NCI-H146 (cell line): ENCODE results near the gene ANXA11.
A peak's percentile ranks its signal among the peaks of the same experiment; 100 is the strongest.
"Not testable (repeated sequence)": the region's sequence is repeated elsewhere in the genome, so short reads cannot be mapped to it uniquely, and the experiment has no call there.

Source experiments
- DNase-seq: peaks from one replicate; lab custom pipeline; 2025; lab: John Stamatoyannopoulos, UW

The ANXA11 gene

DNA sequence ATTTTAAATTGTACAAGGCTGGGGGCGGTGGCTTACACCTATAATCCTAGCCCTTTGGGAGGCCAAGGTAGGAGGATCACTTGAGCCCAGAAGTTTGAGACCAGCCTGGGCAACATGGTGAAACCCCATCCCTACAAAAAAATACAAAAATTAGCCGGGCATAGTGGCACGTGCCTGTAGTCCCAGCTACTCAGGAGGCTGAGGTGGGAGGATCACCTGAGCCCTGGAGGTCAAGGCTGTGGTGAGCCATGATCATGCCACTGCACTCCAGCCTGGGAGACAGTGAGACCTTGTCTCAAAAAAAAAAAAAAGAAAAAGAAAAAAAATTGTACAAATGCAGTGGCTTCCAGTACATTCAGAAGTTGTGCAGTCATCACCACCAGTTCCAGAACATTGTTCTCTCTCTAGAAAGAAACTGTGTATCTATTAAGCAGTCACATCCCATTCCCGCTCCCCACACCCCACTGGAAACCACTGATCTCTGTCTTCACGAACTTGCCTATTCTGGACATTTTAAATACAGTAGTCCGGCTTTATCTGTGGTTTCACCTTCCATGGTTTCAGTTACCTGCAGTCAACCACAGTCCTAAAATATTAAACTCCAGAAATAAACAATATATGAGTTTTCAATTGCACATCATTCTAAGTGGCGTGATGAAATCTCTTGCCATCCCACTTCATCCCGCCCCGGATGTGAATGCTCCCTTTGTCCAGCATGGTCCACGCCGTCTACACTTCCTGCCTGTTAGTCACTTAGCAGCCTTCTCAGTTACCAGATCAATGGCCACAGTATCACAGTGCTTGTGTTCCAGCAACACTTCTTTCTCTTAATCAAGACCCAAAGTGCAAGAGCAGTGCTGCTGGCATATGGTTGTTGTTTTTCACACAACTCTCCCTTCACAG lies 59.7 kb downstream of the ANXA11 start:
- not testable (repeated sequence) for DNase-seq

DNA sequence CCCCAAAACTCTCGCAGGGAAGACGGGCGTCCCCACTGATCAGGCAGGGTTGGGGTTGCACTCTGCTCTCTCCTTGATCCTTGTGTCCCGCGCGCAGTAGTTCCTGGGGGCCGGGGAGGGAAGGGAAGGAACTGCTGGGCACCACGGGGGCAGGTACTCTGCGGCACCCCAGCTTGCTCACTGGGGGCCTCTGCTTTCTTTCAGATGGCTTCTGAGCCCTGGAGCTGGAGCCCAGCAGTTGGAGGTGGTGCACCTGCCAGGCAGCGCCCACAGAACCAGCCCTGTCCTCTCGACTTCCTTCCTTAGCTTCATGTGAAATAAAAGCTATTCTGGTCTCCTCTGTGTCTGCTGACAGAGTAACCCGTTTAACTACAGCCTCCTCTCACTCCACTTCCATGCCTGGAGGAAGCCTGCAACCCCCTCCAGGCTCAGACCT lies 60.6 kb downstream of the ANXA11 start:
- DNase-seq = peak; percentile 28

DNA sequence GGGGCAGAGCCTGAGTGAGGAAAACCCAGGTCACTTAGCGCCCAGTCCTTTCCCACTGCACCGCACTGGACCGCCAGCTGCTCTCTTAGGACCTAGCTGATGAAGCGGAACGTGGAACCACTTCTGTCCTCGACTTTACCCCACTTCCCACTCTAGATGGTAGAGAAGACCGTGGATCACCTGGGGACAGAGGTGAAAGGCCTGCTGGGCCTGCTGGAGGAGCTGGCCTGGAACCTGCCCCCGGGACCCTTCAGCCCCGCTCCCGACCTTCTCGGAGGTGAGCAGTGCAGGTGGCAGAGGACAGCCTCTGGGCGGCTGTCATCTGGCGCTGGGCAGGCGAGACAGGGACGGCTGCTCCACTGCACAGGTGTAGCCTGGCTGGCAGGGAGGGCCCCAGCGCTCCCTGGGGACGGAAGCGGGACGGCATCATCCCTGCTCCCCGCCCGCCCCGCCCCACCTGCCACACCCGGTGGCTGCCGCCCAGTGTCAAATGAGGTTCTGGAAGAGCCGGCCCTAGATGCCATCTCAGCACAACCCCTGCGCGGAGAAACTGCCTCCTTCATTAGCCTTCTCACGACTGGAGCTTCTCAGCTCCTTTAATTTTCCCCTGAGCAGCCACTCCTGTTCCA lies 61.2 kb downstream of the ANXA11 start:
- DNase-seq = peak; percentile 77

DNA sequence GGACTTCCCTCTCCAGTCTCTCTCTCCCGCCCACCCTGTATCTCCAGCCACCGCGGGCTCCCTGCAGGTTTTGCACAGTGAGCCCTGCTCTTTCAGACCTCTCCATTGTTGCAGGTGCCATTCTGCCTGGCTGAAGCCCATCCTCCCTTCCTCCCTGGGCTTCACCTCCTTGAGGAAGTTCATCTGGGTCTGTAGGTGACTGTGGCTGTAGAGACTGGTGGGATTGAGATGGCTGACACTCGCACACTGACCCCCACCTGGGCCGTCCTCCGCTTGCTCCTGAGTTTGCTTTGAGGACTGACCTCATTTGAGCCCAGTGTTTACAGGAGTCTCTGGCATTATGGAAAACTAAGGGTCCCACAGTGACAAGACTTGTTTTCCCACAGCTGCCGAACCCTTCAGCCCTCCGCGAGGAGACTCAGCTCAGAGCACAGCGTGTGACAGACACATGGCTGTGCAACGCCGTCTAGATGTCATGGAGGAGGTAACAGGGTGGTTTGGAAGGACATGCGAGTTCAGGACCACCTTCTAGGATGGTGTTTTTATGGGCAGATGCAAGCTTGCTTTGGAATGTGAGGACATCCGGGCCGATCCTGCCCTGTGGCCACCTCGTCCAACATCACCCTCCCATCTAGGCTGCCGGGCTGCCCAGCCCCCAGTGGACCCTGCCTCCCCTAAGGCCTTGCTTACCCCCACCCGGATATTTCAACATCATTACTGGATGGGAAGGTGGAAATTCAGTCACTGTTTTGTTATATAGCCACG lies 63.5 kb downstream of the ANXA11 start:
- DNase-seq = peak; percentile 43

DNA sequence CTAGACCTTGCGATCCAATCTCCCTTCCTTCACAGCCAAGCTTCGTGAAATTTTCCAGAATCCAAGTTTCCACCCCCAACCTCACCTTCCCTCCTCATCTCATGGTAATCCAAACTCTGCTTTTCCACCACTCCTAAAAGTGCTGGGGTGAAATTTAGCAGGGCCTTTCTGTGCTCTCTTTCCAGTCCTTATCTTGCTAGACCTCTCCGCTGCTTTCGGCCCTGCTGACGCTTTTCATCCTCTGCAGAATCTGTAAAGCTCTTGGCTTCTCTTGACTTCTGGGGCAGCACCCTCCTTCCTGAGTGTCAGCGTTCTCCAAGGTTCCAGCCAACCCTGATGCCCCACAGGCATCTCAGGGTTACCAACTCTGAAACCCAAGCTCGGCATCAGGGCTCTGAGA lies 65.1 kb downstream of the ANXA11 start:
- no peak for DNase-seq

DNA sequence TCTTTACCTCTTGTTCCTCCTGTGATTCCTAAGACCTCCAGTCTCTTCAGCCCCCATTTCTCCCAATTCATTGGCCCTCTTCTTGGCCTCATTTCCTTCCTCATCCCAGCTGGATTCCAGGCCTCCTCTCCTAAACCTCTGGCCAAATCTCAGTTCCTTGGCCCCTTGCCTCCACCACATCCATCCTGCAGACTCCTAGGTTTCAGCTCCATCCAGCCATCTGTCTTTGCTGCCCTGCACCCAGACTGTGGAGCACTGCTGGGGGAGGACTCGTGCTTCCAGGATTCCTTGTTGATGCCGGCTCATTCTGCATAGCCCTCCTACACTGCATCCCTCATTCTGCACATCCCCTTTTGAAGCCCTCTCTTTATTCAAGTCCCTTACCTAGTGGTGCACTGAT lies 66.1 kb downstream of the ANXA11 start:
- DNase-seq = no peak

DNA sequence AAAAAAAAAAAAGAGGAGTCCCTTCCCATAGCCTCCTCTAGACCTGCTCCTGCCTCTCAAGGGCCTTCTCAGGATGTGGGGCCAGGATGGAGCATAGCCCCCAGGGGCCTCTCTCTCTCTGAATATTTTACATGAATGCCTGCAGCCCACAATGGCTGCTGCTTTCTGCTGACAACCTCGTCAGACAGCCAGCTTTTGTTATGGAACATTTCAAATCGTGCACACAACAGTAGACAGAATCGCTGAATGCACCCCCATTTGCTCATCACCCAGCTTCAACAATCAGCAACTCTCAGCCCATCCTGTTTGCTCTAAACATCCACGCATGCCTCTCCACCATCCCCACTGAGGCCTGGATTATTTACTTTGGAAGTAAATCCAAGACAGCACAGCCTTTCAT lies 67.4 kb downstream of the ANXA11 start:
- no peak for DNase-seq

DNA sequence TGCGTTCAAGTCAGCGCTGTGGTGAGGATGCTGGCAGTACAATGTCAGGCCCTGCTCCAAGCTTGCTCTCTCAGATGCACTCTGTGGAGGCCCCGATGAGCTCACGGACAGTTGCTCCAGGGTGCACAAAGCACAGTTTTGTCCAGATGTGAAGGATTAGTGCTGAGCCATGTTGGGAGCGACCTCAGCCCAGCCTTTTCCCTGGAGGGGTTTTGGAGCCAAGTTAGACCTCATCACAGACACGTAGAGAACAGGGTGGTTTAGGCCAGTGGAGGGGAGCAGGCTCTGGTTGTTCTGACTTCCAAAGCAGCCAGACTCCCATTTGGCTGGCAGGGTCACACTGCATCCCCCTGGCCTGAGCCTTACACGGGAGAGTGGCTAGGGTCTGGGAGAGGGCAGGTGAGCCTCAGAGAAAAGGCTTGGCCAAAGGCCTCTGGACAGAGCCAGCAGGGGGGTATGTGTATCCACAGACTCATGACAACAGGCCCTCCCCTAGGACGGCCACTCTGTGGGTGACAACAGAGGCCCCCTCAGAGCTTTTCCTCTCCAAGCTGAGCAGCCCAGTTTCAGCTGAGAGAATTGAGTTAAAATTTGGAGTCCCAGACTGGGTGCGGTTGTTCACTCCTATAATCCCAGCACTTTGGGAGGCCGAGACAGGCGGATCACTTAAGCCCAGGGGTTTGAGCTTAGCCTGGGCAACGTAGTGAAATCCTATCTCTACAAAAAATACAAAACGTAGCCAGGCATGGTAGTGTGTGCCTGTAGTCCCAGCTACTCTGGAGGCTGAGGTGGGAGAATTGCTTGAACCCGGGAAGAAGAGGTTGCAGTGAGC lies 68.1 kb downstream of the ANXA11 start:
- no peak for DNase-seq

DNA sequence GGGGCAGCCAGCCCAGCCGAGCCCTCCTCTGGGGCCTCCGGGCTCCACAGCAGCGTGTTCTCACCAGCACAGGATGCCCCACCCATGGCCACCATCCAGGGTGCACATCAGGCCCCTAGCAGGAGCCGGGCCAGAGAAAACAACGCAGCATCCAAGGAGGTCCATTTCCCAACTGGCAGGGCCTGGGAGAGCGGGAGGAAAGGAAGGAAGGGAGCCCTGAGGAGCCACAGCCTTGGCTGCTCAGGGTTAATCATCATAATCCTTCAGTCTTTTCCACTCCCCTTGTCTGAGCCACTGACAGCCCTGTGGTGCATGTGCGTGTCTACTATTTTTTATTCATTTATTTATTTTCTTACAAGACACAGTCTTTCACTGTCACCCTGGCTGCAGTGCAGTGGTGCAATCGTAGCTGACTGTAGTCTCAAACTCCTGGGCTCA lies 69.2 kb downstream of the ANXA11 start:
- DNase-seq = no peak

DNA sequence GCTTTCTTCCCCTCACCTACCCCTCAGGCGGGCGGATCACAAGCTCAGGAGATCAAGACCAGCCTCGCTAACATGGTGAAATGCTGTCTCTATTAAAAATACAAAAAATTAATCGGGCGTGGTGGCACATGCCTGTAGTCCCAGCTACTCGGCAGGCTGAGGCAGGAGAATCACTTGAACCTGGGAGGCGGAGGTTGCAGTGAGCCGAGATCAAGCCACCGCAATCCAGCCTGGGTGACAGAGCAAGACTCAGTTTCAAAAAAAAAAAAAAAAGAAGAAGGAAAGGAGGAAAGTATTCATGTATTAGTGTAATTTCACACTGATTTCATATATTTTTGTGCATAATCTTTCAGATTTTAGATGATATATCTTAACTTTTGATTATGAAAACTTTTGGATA lies 71.7 kb downstream of the ANXA11 start:
- DNase-seq = not testable (repeated sequence)

DNA sequence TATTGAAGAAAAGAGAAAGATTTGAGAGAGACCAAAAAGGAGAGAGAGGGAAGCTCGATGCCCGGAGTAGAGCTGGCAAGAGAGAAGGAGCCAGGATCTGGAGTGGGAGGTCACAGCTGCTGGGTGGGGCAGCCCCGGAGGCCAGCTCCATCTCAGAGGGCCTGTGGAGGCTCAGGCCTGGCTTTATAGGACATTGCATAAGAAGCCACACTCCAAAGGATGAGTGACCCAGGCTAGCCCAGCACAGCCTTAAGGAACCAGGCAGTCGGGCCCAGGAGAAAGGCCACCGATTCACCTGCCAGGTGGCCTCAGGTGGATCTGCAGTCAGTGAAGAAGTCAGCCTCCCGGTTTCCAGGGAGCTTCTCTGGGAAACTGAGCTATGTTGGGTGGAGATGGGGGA lies 72.1 kb downstream of the ANXA11 start:
- no peak for DNase-seq

DNA sequence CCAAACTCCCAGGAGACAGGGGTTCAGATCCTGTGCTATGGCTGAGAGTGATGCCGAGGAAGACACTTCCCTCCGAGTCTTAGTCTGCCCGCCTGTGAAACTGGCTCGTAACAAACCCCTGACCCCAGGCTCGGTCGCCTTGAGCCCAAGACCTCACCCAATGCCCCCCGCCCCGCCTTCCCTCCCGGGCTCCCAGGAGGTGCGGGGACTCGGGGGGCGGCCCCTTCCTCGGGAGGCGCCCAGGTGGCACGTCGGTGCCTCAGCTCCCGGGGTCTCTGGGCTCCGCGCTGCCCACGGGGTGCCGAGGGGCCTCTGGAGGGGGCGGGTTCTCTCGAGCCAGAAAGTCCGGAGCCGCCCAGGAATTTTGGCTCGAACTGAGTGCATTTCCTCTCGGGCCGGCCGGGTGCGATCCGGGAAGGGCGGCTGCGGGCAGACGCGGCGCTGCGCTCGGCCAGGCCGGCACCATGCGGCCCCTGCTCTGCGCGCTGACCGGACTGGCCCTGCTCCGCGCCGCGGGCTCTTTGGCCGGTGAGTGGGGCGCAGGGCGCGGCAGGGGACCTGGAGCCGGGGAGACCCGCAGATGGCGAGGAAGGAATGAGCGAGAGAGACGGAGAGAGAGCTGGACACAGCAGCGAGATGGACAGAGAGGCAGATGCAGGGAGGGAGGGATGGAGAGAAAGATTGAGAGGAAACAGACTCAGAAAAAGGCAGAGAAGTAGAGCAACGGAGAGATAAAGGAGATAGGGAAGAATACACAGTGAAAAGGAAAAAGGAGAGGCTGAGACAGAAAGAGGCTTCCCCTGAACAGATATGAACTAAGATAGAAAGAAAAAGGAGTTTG lies 72.8 kb downstream of the ANXA11 start, which contains the start of gene PLAC9:
TSS of gene PLAC9 (plus strand) at position 432 of the 841 bp plus-strand sequence. CDS start at position 465, 33 bp downstream.
- peak; percentile 30 for DNase-seq

DNA sequence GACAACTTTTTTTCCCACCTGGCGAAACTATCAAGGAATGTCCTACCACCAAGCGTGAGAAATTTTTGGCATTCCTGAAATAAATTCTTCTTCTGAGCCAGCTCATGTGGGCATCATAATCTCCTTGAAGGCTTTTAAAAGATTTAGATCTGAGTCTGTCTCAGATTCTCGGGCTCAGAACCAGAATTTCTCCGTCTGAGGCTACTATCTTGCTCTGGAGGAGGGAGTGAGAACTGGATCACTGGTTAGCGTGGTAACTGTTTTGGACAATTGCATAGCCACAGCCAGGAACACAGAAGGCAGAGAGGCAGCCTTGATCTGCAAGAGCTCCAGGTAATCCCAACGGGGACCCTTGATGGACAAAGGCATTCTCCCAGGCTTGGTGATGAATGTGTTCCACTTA lies 73.8 kb downstream of the ANXA11 start:
- no peak for DNase-seq

DNA sequence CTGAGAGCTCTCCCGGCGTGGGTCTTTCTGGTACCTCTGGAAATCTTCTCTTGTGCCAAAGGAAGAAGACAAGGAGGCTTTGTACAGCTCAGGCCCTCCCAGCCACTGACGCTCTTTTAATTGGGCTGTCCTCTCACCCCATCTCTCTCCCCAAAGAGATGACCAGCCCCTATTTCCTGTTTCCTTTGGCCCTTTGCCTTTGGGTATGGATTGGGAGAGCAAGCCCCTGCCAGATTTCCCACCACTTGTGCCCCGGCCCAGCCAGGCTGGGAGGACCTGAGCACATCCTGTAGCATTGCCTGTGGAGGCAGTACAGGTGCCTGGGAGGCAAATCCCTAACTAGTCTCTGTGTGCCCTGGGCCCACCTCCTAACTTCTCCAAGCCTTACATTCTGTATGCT lies 78.5 kb downstream of the ANXA11 start:
- DNase-seq = no peak

DNA sequence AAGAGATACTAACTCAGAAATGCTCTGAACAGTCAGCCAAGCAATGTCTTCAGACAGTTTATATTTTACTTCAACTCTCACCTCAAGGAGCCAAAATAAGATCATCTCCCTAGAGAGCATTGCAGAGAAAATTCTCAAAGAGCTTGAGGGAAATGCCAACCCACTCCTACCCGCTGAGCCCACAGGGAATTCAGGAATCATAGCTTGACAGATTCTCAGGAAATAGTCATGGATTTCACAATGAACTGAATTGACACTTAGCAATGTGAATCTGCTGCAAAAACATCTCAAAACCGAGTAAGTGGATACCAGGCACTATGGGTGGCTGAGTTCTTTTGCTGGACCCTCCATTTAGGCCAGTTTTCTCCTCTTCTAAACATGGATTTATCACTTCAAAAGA lies 82.6 kb downstream of the ANXA11 start:
- no peak for DNase-seq

DNA sequence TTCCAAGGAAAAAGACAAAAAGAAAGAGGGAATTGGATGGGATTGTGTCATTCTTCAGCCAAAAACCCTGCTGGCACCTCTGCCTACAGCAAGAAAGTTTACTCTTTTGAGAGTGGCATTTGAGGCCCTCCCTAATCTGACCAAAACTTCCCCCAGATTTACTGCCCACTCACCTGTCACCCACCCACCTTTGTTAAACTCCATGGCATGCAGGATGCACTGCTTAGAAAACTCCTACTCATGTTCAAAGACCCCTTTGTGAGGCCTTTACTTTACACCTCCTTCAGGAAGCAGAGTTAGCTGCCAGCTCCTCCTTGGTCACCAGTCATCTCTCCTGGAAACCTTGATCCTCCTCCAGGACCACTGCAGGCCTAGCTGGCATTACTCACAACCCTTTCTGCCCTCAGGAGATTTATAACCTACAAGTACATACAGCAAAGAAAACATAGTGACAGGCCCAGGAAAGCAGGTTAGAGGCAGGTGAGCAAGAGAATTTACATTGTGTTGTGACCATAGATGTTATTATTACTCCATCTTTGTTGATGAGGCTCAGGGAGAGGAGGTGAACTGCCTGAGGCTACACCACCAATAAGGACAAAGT lies 83.1 kb downstream of the ANXA11 start:
- no peak for DNase-seq

DNA sequence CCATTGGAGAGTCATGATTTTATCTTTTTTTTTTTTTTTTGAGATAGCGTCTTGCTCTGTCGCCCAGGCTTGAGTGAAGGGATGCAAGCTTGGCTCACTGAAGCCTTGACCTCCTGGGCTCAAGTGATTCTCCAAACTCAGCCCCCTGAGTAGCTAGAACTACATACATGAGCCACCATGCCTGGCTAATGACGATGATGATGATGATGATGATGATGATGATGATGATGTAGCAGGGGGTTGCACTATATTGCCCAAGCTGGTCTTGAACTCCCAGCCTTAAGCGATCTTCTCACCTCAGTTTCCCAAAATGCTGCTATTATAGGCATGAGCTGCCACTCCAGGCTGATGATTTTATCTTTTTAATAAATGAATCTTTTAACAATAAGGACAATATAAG lies 86.7 kb downstream of the ANXA11 start:
- no peak for DNase-seq

DNA sequence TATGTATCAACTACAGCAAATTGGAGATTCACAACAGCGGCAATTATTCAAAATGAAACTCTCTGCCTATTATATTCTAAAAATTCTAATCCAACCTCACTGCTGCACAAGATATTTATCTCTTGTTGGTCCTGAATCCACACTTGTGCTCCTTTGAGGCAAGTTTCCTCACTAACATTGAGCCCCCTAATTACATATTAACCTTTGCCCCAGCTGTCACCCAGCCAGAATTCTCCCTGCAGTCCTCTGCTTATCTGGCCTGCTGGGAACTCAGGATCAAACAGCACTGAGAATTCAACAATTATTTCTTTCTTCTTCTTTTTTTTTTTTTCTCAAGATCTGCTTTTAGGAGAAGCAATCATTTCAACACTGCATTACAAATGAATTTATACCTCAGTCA lies 94.4 kb downstream of the ANXA11 start:
- no peak for DNase-seq

DNA sequence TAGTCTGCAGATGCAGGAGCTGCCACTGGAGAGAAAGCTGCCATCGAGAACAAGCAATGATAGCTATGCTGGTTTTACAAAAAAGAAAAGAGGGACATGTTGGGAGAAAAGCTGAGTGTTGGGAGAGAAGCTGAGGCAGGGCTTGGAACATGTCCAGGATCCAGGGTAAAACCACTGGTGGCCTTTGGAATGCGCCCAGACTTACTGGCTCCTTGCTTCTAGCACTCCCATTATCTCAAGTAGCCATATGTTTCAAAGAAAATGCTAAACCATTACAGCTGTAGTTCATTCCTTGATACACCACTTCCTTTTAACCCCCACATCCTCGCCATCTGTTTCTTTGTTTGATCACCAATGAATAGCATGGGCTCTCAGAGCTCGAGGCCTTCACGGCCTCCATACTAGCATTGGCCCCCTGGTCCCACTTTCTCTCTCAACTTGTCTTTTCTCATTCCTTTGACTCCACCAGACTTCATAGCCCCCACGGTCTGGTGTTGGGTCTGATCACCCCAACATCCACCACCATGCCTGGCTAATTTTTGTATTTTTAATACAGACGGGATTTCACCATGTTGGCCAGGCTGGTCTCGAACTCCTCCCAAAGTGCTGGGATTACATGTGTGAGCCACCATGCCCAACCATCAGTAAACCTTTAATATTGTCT lies 96.6 kb downstream of the ANXA11 start:
- DNase-seq = no peak
